HG02884 (cell line): Measurements from ENCODE around the gene SOCS4.
"Not testable (repeated sequence)": the region's sequence is repeated elsewhere in the genome, so short reads cannot be mapped to it uniquely, and the experiment has no call there.

Experiments used
- ATAC-seq: cut with Tn5 transposase; IDR thresholded peaks from one replicate; pipeline ENCODE4 v1.9.1; 2021; ENCODE audit warnings: mild to moderate bottlenecking, moderate library complexity; ENCODE audit not compliant: unreplicated experiment

SOCS4 gene

GRCh38 chr14:55026793-55027561 is at the start of gene SOCS4, which contains the start of gene WDHD1:
Gene SOCS4 (plus strand): TSS chr14:55027236. CDS start chr14:55043042, 15,806 bp downstream.
Gene WDHD1 (minus strand): TSS chr14:55027099. CDS start chr14:55026787, 312 bp downstream.
- peak; percentile 89 for ATAC-seq

GRCh38 chr14:54979039-54979438 is 48.0 kb upstream of the SOCS4 start:
- no peak for ATAC-seq

- ATAC-seq: no peak
Measured at GRCh38 chr14:54981698-54982097, 45.3 kb upstream of the SOCS4 start.

- no peak for ATAC-seq
Measured at GRCh38 chr14:54985156-54985555, 41.9 kb upstream of the SOCS4 start.

- no peak for ATAC-seq
Measured at GRCh38 chr14:55000381-55000780, 26.7 kb upstream of the SOCS4 start.

- ATAC-seq: no peak
Measured at GRCh38 chr14:55005071-55005470, 22.0 kb upstream of the SOCS4 start.

- ATAC-seq: no peak
Measured at GRCh38 chr14:55015006-55015405, 12.0 kb upstream of the SOCS4 start.

GRCh38 chr14:55019968-55020554 is 7.0 kb upstream of the SOCS4 start:
- no peak for ATAC-seq

- ATAC-seq: not testable (repeated sequence)
Measured at GRCh38 chr14:55024365-55024764, 2.7 kb upstream of the SOCS4 start.

GRCh38 chr14:55025948-55026347 is 1.1 kb upstream of the SOCS4 start:
- no peak for ATAC-seq

- ATAC-seq: no peak
Measured at GRCh38 chr14:55026441-55026792, 619 bp upstream of the SOCS4 start.

- ATAC-seq: no peak
Measured at GRCh38 chr14:55028066-55028465, 1.0 kb downstream of the SOCS4 start.

- no peak for ATAC-seq
Measured at GRCh38 chr14:55028476-55028875, 1.4 kb downstream of the SOCS4 start.

- ATAC-seq: no peak
Measured at GRCh38 chr14:55031190-55031589, 4.2 kb downstream of the SOCS4 start.

- not testable (repeated sequence) for ATAC-seq
Measured at GRCh38 chr14:55037995-55038394, 11.0 kb downstream of the SOCS4 start.

GRCh38 chr14:55038708-55039107 is 11.7 kb downstream of the SOCS4 start:
- no peak for ATAC-seq

- no peak for ATAC-seq
Measured at GRCh38 chr14:55043528-55043927, 16.5 kb downstream of the SOCS4 start.

GRCh38 chr14:55045087-55045486 is 18.1 kb downstream of the SOCS4 start:
- no peak for ATAC-seq

- no peak for ATAC-seq
Measured at GRCh38 chr14:55047301-55048053, 20.4 kb downstream of the SOCS4 start.

GRCh38 chr14:55048900-55049436 is 21.9 kb downstream of the SOCS4 start:
- ATAC-seq: no peak

GRCh38 chr14:55051165-55051422 is 24.1 kb downstream of the SOCS4 start:
- ATAC-seq: peak; percentile 29
